Caco-2 (cell line): ENCODE data around the gene BACE1-AS. TPM values are rescaled to one million over a fixed set of nuclear protein-coding genes. Genes with fewer than 3 reads are reported as not detected.

ENCODE experiments used
- BruUV-seq: library from RNA; stranded (reverse); fragments of 400-500 nt; replicated peaks from 2 replicates; lab custom pipeline; 2021; lab: Mats Ljungman, UMichigan
- CTCF ChIA-PET: fragments of 300-600 bp; sonication (Branson Sonifier 250); formaldehyde crosslinking; loops from one replicate; lab custom pipeline; 2022; ENCODE audit warnings: antibody characterized with exemption; lab: Charles Lee
- POLR2A ChIA-PET: fragments of 300-600 bp; sonication (Branson Sonifier 250); formaldehyde crosslinking; loops from one replicate; lab custom pipeline; 2022; ENCODE audit warnings: antibody characterized with exemption; lab: Charles Lee
- DNase-seq, 2 experiments: peaks; one replicate each; pipeline versions ENCODE4 v3.0.0 to v3.0.0-alpha.2; 2020 to 2022
- H3K27me3 ChIP-seq: replicated peaks from 2 replicates; pipeline ENCODE4 v1.6.0; 2011; ENCODE audit warnings: low read length; ENCODE audit not compliant: control insufficient read depth, insufficient read depth
- H3K36me3 ChIP-seq: 2 replicates; pipeline ENCODE4 v1.5.1; 2011; ENCODE audit warnings: low read length; ENCODE audit not compliant: control insufficient read depth, insufficient read depth
- H3K4me1 ChIP-seq: fragments of 250-450 bp; sonication (Bioruptor Pico); 2 replicates; pipeline ENCODE4 v1.5.1; 2020; ENCODE audit warnings: mild to moderate bottlenecking
- H3K4me3 ChIP-seq: 2 replicates; pipeline ENCODE4 v1.5.1; 2011; ENCODE audit warnings: low read depth, mild to moderate bottlenecking, control low read depth, low read length
- H3K9me3 ChIP-seq: fragments of 250-450 bp; sonication (Bioruptor Pico); 2 replicates; pipeline ENCODE4 v1.5.1; 2020; ENCODE audit warnings: mild to moderate bottlenecking, moderate library complexity
- H3K27ac Mint-ChIP-seq: one replicate; pipeline ENCODE4 v1.8.0; 2022; ENCODE audit warnings: mixed read lengths; ENCODE audit not compliant: unreplicated experiment
- H3K27me3 Mint-ChIP-seq: one replicate; pipeline ENCODE4 v1.8.0; 2022; ENCODE audit warnings: mixed read lengths; ENCODE audit not compliant: insufficient read depth, unreplicated experiment
- H3K36me3 Mint-ChIP-seq: one replicate; pipeline ENCODE4 v1.8.0; 2022; ENCODE audit warnings: mild to moderate bottlenecking, mixed read lengths; ENCODE audit not compliant: insufficient read depth, unreplicated experiment
- H3K4me1 Mint-ChIP-seq: one replicate; pipeline ENCODE4 v1.8.0; 2022; ENCODE audit warnings: low read depth, mixed read lengths; ENCODE audit not compliant: unreplicated experiment
- H3K4me3 Mint-ChIP-seq: one replicate; pipeline ENCODE4 v1.8.0; 2022; ENCODE audit warnings: mild to moderate bottlenecking, moderate library complexity, mixed read lengths; ENCODE audit not compliant: unreplicated experiment
- H3K9me3 Mint-ChIP-seq: one replicate; pipeline ENCODE4 v1.8.0; 2022; ENCODE audit warnings: mixed read lengths; ENCODE audit not compliant: unreplicated experiment
- intact Hi-C: fragments of 100-400 bp; cut with micrococcal nuclease; formaldehyde crosslinking; loops from one replicate; pipeline ENCODE4 v1.10.0; 2022; ENCODE audit not compliant: unreplicated experiment
- total RNA-seq: library from RNA; stranded (reverse); gene quantifications from 2 replicates; pipeline ENCODE4 v1.2.3, GENCODE V29; 2022
- TF ChIP-seq, protein P1 (sequence below), 2 experiments: fragments of 200-600 bp in 1 of 2; IDR thresholded peaks; 1 replicate in 1 of 2; 2 replicates in 1 of 2; pipeline versions ENCODE4 v1.5.1 to v1.8.0; 2011 to 2022; ENCODE audit warnings: antibody characterized with exemption in 1 of 2, control low read depth in 1 of 2, inconsistent platforms in 1 of 2, low read depth in 1 of 2, low read length in 1 of 2, mild to moderate bottlenecking in 1 of 2, moderate library complexity in 1 of 2; ENCODE audit not compliant: insufficient read depth in 1 of 2, severe bottlenecking in 1 of 2, unreplicated experiment in 1 of 2

BACE1-AS gene
- total RNA-seq, 1 experiment from 2014 or later = 18.8 TPM

DNA sequence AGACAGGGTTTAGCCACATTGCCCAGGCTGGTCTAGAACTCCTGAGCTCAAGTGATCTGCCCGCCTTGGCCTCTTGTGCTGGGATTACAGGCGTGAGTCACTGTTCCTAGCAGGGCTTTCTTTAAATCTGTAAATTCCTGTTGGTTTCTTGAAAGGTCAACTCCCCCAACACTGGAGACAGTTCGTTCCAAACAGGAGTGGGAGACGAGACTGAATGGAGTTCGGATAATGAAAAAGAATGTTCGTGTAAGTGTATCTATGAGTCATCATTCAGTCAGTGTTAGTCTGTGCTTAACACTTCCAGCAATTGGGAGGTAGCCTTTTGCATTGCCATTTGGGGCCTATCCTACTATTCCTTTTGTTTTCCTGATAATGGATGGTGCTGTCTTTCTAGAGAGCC is 10.0 kb upstream of the BACE1-AS start:
- ChIA-PET CTCF (no interaction called here), POLR2A (no interaction called here)
- Histone ChIP-seq H3K27me3 (no peaks in the 10 kb centered on the region), H3K4me1 (peaks cover 17% of the 10 kb centered on the region), H3K36me3 (peaks cover 4% of the 10 kb centered on the region; the same call in 1 of the 2 replicates), H3K9me3 (no peaks in the 10 kb centered on the region), H3K4me3 (no peak overlapping the region)
- no peaks in the 10 kb centered on the region for H3K27me3 Mint-ChIP-seq
- no peak for DNase-seq
- intact Hi-C loops = no loop called here
- TF ChIP-seq, protein P1, sequence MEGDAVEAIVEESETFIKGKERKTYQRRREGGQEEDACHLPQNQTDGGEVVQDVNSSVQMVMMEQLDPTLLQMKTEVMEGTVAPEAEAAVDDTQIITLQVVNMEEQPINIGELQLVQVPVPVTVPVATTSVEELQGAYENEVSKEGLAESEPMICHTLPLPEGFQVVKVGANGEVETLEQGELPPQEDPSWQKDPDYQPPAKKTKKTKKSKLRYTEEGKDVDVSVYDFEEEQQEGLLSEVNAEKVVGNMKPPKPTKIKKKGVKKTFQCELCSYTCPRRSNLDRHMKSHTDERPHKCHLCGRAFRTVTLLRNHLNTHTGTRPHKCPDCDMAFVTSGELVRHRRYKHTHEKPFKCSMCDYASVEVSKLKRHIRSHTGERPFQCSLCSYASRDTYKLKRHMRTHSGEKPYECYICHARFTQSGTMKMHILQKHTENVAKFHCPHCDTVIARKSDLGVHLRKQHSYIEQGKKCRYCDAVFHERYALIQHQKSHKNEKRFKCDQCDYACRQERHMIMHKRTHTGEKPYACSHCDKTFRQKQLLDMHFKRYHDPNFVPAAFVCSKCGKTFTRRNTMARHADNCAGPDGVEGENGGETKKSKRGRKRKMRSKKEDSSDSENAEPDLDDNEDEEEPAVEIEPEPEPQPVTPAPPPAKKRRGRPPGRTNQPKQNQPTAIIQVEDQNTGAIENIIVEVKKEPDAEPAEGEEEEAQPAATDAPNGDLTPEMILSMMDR (IDR thresholded peaks at IDR 0.05; ENCODE audit: insufficient read depth in 1 of 2, low read depth in 1 of 2, low read length in 1 of 2, severe bottlenecking in 1 of 2, unreplicated experiment in 1 of 2) = no peak
- BruUV-seq = no TSS peak
- H3K4me1 Mint-ChIP-seq = peaks cover 7% of the 10 kb centered on the region
- no peak overlapping the region for H3K27ac Mint-ChIP-seq
- H3K9me3 Mint-ChIP-seq = no peaks in the 10 kb centered on the region
- H3K36me3 Mint-ChIP-seq = peaks cover 33% of the 10 kb centered on the region
- no peak overlapping the region for H3K4me3 Mint-ChIP-seq

DNA sequence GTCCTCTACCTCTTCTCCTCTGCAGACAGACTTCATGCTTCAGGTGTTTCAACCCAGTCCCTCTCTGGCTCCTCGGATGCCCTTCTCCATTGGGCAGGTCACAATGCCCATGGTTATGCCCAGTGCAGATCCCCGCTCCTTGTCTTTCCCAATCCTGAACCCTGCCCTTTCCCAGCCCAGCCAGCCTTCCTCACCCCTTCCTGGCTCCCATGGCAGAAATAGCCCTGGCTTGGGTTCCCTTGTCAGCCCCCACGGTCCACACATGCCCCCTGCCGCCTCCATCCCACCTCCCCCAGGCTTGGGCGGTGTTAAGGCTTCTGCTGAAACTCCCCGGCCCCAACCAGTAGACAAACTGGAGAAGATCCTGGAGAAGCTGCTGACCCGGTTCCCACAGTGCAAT is 9.3 kb upstream of the BACE1-AS start:
- Histone ChIP-seq H3K36me3 (peaks cover 4% of the 10 kb centered on the region; the same call in 1 of the 2 replicates), H3K4me1 (peaks cover 17% of the 10 kb centered on the region), H3K27me3 (no peaks in the 10 kb centered on the region), H3K4me3 (no peak overlapping the region), H3K9me3 (no peaks in the 10 kb centered on the region)
- H3K4me3 Mint-ChIP-seq = no peak overlapping the region
- no peak overlapping the region for H3K27ac Mint-ChIP-seq
- intact Hi-C loops = no loop called here
- BruUV-seq = TSS peak; percentile 43
- DNase-seq = no peak
- peaks cover 7% of the 10 kb centered on the region for H3K4me1 Mint-ChIP-seq
- H3K9me3 Mint-ChIP-seq = no peaks in the 10 kb centered on the region
- no peaks in the 10 kb centered on the region for H3K27me3 Mint-ChIP-seq
- TF ChIP-seq, protein P1 (IDR thresholded peaks at IDR 0.05; ENCODE audit: insufficient read depth in 1 of 2, low read depth in 1 of 2, low read length in 1 of 2, severe bottlenecking in 1 of 2, unreplicated experiment in 1 of 2) = no peak
- CTCF ChIA-PET = no interaction called here
- H3K36me3 Mint-ChIP-seq = peaks cover 31% of the 10 kb centered on the region
- POLR2A ChIA-PET = no interaction called here

DNA sequence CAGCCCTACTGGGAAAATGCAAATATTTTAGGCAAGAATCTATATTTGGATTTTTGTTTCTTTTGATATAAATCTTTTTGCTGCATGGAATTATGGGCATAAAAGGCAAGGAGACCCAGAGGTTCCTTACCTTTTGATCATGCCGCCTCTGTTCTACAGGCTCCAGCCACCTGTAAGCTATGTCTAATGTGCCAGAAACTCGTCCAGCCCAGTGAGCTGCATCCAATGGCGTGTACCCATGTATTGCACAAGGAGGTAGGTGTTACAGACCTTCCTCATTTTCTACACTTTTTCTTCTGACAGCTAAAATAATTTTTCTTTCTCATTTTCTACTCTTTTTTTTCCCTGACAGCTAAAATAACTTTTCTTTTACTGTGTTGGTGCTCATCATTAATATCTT is 8.2 kb upstream of the BACE1-AS start:
- peaks cover 7% of the 10 kb centered on the region for H3K4me1 Mint-ChIP-seq
- BruUV-seq = no TSS peak
- no peaks in the 10 kb centered on the region for H3K9me3 Mint-ChIP-seq
- H3K4me3 ChIP-seq = no peak overlapping the region
- ChIA-PET POLR2A (no interaction called here), CTCF (no interaction called here)
- H3K9me3 ChIP-seq = no peaks in the 10 kb centered on the region
- no peaks in the 10 kb centered on the region for H3K27me3 Mint-ChIP-seq
- peaks cover 17% of the 10 kb centered on the region for H3K4me1 ChIP-seq
- no peaks in the 10 kb centered on the region for H3K27me3 ChIP-seq
- H3K36me3 Mint-ChIP-seq = peaks cover 31% of the 10 kb centered on the region
- H3K36me3 ChIP-seq = peaks cover 4% of the 10 kb centered on the region; the same call in 1 of the 2 replicates
- intact Hi-C loops = no loop called here
- H3K4me3 Mint-ChIP-seq = no peak overlapping the region
- TF ChIP-seq, protein P1 (IDR thresholded peaks at IDR 0.05; ENCODE audit: insufficient read depth in 1 of 2, low read depth in 1 of 2, low read length in 1 of 2, severe bottlenecking in 1 of 2, unreplicated experiment in 1 of 2) = no peak
- DNase-seq = no peak
- H3K27ac Mint-ChIP-seq = no peak overlapping the region
